ENCODE data around the gene KLHDC8B. TPM values are rescaled to one million over a fixed set of nuclear protein-coding genes. Genes with fewer than 3 reads are reported as not detected.

The KLHDC8B gene
- total and polyA plus RNA-seq, 10 of the 15 experiments (the other 5 are each of a cell fraction or from before 2014, with no cell fraction given) = 0.31 to 1.5 (median 0.85) TPM; not detected in 1

GRCh38 chr3:49122022-49122421, 49.4 kb upstream of the KLHDC8B start (continued):
- no peak for TF ChIP-seq BCL3 (IDR thresholded peaks at IDR 0.05; ENCODE audit: borderline replicate concordance, insufficient read depth, low read depth, low read length, poor library complexity, severe bottlenecking)
- no peak for TF ChIP-seq IKZF2 (IDR thresholded peaks at IDR 0.05)
- no peak for TF ChIP-seq SMARCA5 (IDR thresholded peaks at IDR 0.05)
- no peak for TF ChIP-seq NKRF (conservative IDR thresholded peaks at IDR 0.05)
- TF ChIP-seq CHD1 (IDR thresholded peaks at IDR 0.05; ENCODE audit: low read depth, low read length) = no peak
- TF ChIP-seq MYB (IDR thresholded peaks at IDR 0.05; ENCODE audit: borderline replicate concordance, low read depth, low read length) = no peak
- no peak for TF ChIP-seq NRF1 (conservative IDR thresholded peaks at IDR 0.05; ENCODE audit: low read depth, low read length)
- TF ChIP-seq STAT1 (conservative IDR thresholded peaks at IDR 0.05) = no peak
- TF ChIP-seq CHD2 (IDR thresholded peaks at IDR 0.05; ENCODE audit: borderline replicate concordance, low read depth, low read length) = no peak
- TF ChIP-seq ZNF207 (IDR thresholded peaks at IDR 0.05; ENCODE audit: borderline replicate concordance) = no peak
- no peak for TF ChIP-seq FOXM1 (IDR thresholded peaks at IDR 0.05; ENCODE audit: low read depth, low read length)
- TF ChIP-seq USF2 (IDR thresholded peaks at IDR 0.05; ENCODE audit: borderline replicate concordance, low read depth, low read length) = no peak
- TF ChIP-seq MEF2B (IDR thresholded peaks at IDR 0.05; ENCODE audit: partially characterized antibody, poor library complexity, severe bottlenecking) = no peak

Data from GM12878 (cell line).